ENCODE measurements around the gene CASP10. TPM values are rescaled to one million over a fixed set of nuclear protein-coding genes. Genes with fewer than 3 reads are reported as not detected.

The CASP10 gene
- polyA plus RNA-seq, 1 experiment, result 2.6 TPM

GRCh38 chr2:201256082-201256481, 73.1 kb downstream of the CASP10 start:
- TF ChIP-seq, protein P1, sequence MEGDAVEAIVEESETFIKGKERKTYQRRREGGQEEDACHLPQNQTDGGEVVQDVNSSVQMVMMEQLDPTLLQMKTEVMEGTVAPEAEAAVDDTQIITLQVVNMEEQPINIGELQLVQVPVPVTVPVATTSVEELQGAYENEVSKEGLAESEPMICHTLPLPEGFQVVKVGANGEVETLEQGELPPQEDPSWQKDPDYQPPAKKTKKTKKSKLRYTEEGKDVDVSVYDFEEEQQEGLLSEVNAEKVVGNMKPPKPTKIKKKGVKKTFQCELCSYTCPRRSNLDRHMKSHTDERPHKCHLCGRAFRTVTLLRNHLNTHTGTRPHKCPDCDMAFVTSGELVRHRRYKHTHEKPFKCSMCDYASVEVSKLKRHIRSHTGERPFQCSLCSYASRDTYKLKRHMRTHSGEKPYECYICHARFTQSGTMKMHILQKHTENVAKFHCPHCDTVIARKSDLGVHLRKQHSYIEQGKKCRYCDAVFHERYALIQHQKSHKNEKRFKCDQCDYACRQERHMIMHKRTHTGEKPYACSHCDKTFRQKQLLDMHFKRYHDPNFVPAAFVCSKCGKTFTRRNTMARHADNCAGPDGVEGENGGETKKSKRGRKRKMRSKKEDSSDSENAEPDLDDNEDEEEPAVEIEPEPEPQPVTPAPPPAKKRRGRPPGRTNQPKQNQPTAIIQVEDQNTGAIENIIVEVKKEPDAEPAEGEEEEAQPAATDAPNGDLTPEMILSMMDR (IDR thresholded peaks at IDR 0.05; ENCODE audit: low read depth, low read length), result no peak
- Histone ChIP-seq H3K4me3 (ENCODE audit: low read depth, low read length) (no peak overlapping the region), H3K27ac (ENCODE audit: low read depth, low read length) (no peak overlapping the region), H3K9me3 (ENCODE audit: control insufficient read depth, insufficient read depth, low read length) (0 out of 2 replicates have a peak, but pooled peaks cover 2% of the 10 kb centered on the region), H3K27me3 (ENCODE audit: control insufficient read depth, insufficient read depth, low read length) (no peaks in the 10 kb centered on the region)
- DNase-seq (ENCODE audit: low read depth, low spot score), result no peak
- ChIA-PET CTCF (interaction anchor here (2.7 kb wide), 1 partner anchor 24 kb away, joined by 9 read pairs; no protein-coding TSS in a partner anchor), POLR2A (no interaction called here)

DNA sequence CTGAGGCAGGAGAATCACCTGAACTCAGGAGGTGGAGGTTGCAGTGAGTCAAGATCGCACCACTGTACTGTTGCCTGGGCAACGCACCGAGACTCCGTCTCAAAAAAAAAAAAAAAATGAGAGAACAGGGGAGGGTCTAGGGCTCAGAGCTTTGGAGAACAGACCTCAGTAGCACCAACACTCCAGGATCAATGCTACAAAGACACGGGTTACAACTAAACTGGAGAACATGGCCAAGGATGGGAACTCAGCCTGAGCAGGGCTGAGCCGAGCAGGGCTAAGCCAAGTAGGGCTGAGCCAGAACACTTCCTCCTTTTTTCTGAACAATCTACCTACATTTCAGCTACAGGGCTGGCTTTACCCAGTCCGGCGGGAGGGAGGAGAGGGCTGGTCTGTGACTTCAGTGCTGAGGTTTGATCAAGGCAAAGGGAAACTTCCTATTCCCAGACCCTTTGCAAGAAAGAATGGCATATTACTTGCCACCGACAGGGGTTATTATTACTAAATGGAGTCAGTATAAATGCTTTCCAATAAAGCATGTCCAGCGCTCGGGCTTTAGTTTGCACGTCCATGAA, 74.5 kb downstream of the CASP10 start:
- H3K9me3 ChIP-seq (ENCODE audit: control insufficient read depth, insufficient read depth, low read length), result 0 out of 2 replicates have a peak, but pooled peaks cover 2% of the 10 kb centered on the region
- peak overlapping the region; percentile 92 for H3K27ac ChIP-seq (ENCODE audit: low read depth, low read length)
- H3K4me3 ChIP-seq (ENCODE audit: low read depth, low read length), result peak overlapping the region; percentile 84
- POLR2A ChIA-PET, result no interaction called here
- CTCF ChIA-PET, result interaction anchor here (1.2 kb wide), 1 partner anchor 25 kb away, joined by 3 read pairs; no protein-coding TSS in a partner anchor
- no peaks in the 10 kb centered on the region for H3K27me3 ChIP-seq (ENCODE audit: control insufficient read depth, insufficient read depth, low read length)
- TF ChIP-seq, protein P1 (IDR thresholded peaks at IDR 0.05; ENCODE audit: low read depth, low read length), result no peak
- no peak for DNase-seq (ENCODE audit: low read depth, low spot score)

GRCh38 chr2:201257956-201258665, 75.2 kb downstream of the CASP10 start:
- H3K9me3 ChIP-seq (ENCODE audit: control insufficient read depth, insufficient read depth, low read length), result 0 out of 2 replicates have a peak, but pooled peaks cover 2% of the 10 kb centered on the region
- H3K27ac ChIP-seq (ENCODE audit: low read depth, low read length), result peak overlapping the region; percentile 92
- peak overlapping the region; percentile 84 for H3K4me3 ChIP-seq (ENCODE audit: low read depth, low read length)
- CTCF ChIA-PET, result interaction anchor here (1.2 kb wide), 1 partner anchor 26 kb away, joined by 3 read pairs; no protein-coding TSS in a partner anchor
- TF ChIP-seq, protein P1 (IDR thresholded peaks at IDR 0.05; ENCODE audit: low read depth, low read length), result peak; percentile 31
- POLR2A ChIA-PET, result no interaction called here
- no peak for DNase-seq (ENCODE audit: low read depth, low spot score)
- no peaks in the 10 kb centered on the region for H3K27me3 ChIP-seq (ENCODE audit: control insufficient read depth, insufficient read depth, low read length)

- ChIA-PET POLR2A (no interaction called here), CTCF (interaction anchor here (0.6 to 0.7 kb wide), 2 partner anchors 26 to 602 kb away, joined by 3 to 4 read pairs; no protein-coding TSS in a partner anchor)
Measured at GRCh38 chr2:201258666-201259615, 76.0 kb downstream of the CASP10 start.

More at GRCh38 chr2:201258666-201259615, 76.0 kb downstream of the CASP10 start:
- TF ChIP-seq, protein P1 (IDR thresholded peaks at IDR 0.05; ENCODE audit: low read depth, low read length), result no peak
- Histone ChIP-seq H3K9me3 (ENCODE audit: control insufficient read depth, insufficient read depth, low read length) (0 out of 2 replicates have a peak, but pooled peaks cover 2% of the 10 kb centered on the region), H3K27ac (ENCODE audit: low read depth, low read length) (peak overlapping the region; percentile 92), H3K4me3 (ENCODE audit: low read depth, low read length) (peak overlapping the region; percentile 84), H3K27me3 (ENCODE audit: control insufficient read depth, insufficient read depth, low read length) (no peaks in the 10 kb centered on the region)
- DNase-seq (ENCODE audit: low read depth, low spot score), result no peak

Measured in AG04450 (cell line).